ENCODE data around the gene CARMIL1. TPM values are rescaled to one million over a fixed set of nuclear protein-coding genes. Genes with fewer than 3 reads are reported as not detected.

Gene CARMIL1
- polyA plus RNA-seq, 1 of the 3 experiments (the other 2 are of a cell fraction): 1.7 TPM

GRCh38 chr6:25570578-25570977 lies 291.4 kb downstream of the CARMIL1 start:
- Histone ChIP-seq H3K27me3 (ENCODE audit: insufficient read depth) (no peaks in the 10 kb centered on the region), H3K4me2 (no peak overlapping the region), H4K20me1 (ENCODE audit: insufficient read depth) (no peaks in the 10 kb centered on the region), H3K9me2 (no peaks in the 10 kb centered on the region), H3K9ac (no peak overlapping the region), H3K36me3 (replicated peaks in 1 of 2; ENCODE audit: control insufficient read depth in 1 of 2, insufficient read depth in 2 of 2, low read length in 1 of 2) (no peaks in the 10 kb centered on the region), H3K9me3 (no peaks in the 10 kb centered on the region), H3K4me3 (ENCODE audit: low read depth in 2 of 2, low read length in 1 of 2) (no peak overlapping the region), H3K27ac (ENCODE audit: low read depth in 2 of 2, low read length in 1 of 2) (no peak overlapping the region), H3K4me1 (ENCODE audit: control insufficient read depth in 1 of 2, insufficient read depth in 2 of 2, low read depth in 1 of 2, low read length in 1 of 2) (peaks cover 0 to 7% of the 10 kb centered on the region in 2 experiments; a peak in 1 of 4 replicates), H3K79me2 (ENCODE audit: insufficient read depth) (no peaks in the 10 kb centered on the region), H3F3A (replicated peaks; ENCODE audit: insufficient read depth) (no peaks in the 10 kb centered on the region), H2AFZ (ENCODE audit: low read depth) (no peak overlapping the region)
- 97% methylated on average over 2 of the region's 2 CpGs for WGBS (ENCODE audit: low lambda C conversion rate)
- ChIA-PET POLR2A (no interaction called here), CTCF (interaction anchor here (1.0 to 7.7 kb wide), 3 partner anchors 15 to 292 kb away, joined by 3 to 71 read pairs (median 6); no protein-coding TSS in a partner anchor)
- no peak for TF ChIP-seq FOXJ3 (CRISPR knock-in tag; IDR thresholded peaks at IDR 0.05)
- no peak for TF ChIP-seq RFX5 (IDR thresholded peaks at IDR 0.05; ENCODE audit: low read length)
- no peak for TF ChIP-seq POLR2AphosphoS5 (IDR thresholded peaks at IDR 0.05; ENCODE audit: low read depth, low read length)
- no peak for TF ChIP-seq YY1 (IDR thresholded peaks at IDR 0.05; ENCODE audit: low read depth)
- TF ChIP-seq TEAD4 (IDR thresholded peaks at IDR 0.05; ENCODE audit: borderline replicate concordance, insufficient read depth): no peak
- no peak for TF ChIP-seq CHD2 (IDR thresholded peaks at IDR 0.05; ENCODE audit: low read length, partially characterized antibody)
- no peak for TF ChIP-seq USF1 (IDR thresholded peaks at IDR 0.05; ENCODE audit: borderline replicate concordance, low read depth)
- no peak for TF ChIP-seq MEF2A (IDR thresholded peaks at IDR 0.05; ENCODE audit: borderline replicate concordance, low read depth)
- no peak for TF ChIP-seq FOXM1 (IDR thresholded peaks at IDR 0.05; ENCODE audit: low read depth)
- TF ChIP-seq ELF1 (IDR thresholded peaks at IDR 0.05): no peak
- no peak for TF ChIP-seq NRF1 (IDR thresholded peaks at IDR 0.05; ENCODE audit: low read depth, low read length)
- TF ChIP-seq TAF1 (IDR thresholded peaks at IDR 0.05; ENCODE audit: borderline replicate concordance, low read depth, low read length): no peak
- no peak for TF ChIP-seq GABPA (IDR thresholded peaks at IDR 0.05; ENCODE audit: low read depth)
- no peak for TF ChIP-seq RCOR1 (IDR thresholded peaks at IDR 0.05; ENCODE audit: low read length)
- TF ChIP-seq FOSL2 (IDR thresholded peaks at IDR 0.05; ENCODE audit: borderline replicate concordance, low read depth): no peak
- no peak for DNase-seq

GRCh38 chr6:25576919-25577318 lies 297.7 kb downstream of the CARMIL1 start:
- Histone ChIP-seq H3K9ac (no peak overlapping the region), H3K27ac (ENCODE audit: low read depth in 2 of 2, low read length in 1 of 2) (no peak overlapping the region), H3K9me2 (no peaks in the 10 kb centered on the region), H2AFZ (ENCODE audit: low read depth) (no peak overlapping the region), H3F3A (replicated peaks; ENCODE audit: insufficient read depth) (no peaks in the 10 kb centered on the region), H3K4me1 (ENCODE audit: control insufficient read depth in 1 of 2, insufficient read depth in 2 of 2, low read depth in 1 of 2, low read length in 1 of 2) (no peaks in the 10 kb centered on the region), H3K79me2 (ENCODE audit: insufficient read depth) (no peaks in the 10 kb centered on the region), H3K27me3 (ENCODE audit: insufficient read depth) (no peaks in the 10 kb centered on the region), H3K4me3 (ENCODE audit: low read depth in 2 of 2, low read length in 1 of 2) (no peak overlapping the region), H3K9me3 (no peaks in the 10 kb centered on the region), H4K20me1 (ENCODE audit: insufficient read depth) (no peaks in the 10 kb centered on the region), H3K36me3 (replicated peaks in 1 of 2; ENCODE audit: control insufficient read depth in 1 of 2, insufficient read depth in 2 of 2, low read length in 1 of 2) (no peaks in the 10 kb centered on the region), H3K4me2 (no peak overlapping the region)
- ChIA-PET CTCF (interaction anchor here (1.4 to 1.8 kb wide), 2 partner anchors 25 to 319 kb away, joined by 3 to 9 read pairs; no protein-coding TSS in a partner anchor), POLR2A (no interaction called here)
- no peak for DNase-seq
- TF ChIP-seq MAX (IDR thresholded peaks at IDR 0.05; ENCODE audit: low read depth): no peak
- TF ChIP-seq CHD2 (IDR thresholded peaks at IDR 0.05; ENCODE audit: low read length, partially characterized antibody): no peak
- TF ChIP-seq, protein P1, sequence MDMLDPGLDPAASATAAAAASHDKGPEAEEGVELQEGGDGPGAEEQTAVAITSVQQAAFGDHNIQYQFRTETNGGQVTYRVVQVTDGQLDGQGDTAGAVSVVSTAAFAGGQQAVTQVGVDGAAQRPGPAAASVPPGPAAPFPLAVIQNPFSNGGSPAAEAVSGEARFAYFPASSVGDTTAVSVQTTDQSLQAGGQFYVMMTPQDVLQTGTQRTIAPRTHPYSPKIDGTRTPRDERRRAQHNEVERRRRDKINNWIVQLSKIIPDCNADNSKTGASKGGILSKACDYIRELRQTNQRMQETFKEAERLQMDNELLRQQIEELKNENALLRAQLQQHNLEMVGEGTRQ (IDR thresholded peaks at IDR 0.05; ENCODE audit: borderline replicate concordance, low read depth, low read length): no peak
- TF ChIP-seq TAF1 (IDR thresholded peaks at IDR 0.05; ENCODE audit: borderline replicate concordance, low read depth, low read length): no peak
- TF ChIP-seq RAD21 (IDR thresholded peaks at IDR 0.05; ENCODE audit: low read length): no peak
- no peak for TF ChIP-seq NRF1 (IDR thresholded peaks at IDR 0.05; ENCODE audit: low read depth, low read length)
- TF ChIP-seq EP300 (IDR thresholded peaks at IDR 0.05; ENCODE audit: borderline replicate concordance in 1 of 2, low read depth in 1 of 2, low read length in 1 of 2): no peak
- TF ChIP-seq FOXM1 (IDR thresholded peaks at IDR 0.05; ENCODE audit: low read depth): no peak
- TF ChIP-seq POLR2AphosphoS5 (IDR thresholded peaks at IDR 0.05; ENCODE audit: low read depth, low read length): no peak
- TF ChIP-seq TCF12 (IDR thresholded peaks at IDR 0.05): no peak
- no peak for TF ChIP-seq JUND (IDR thresholded peaks at IDR 0.05)
- 89% methylated on average over 2 of the region's 2 CpGs for WGBS (ENCODE audit: low lambda C conversion rate)
